ENCODE results near the gene PRDM13.

PRDM13 gene

DNA sequence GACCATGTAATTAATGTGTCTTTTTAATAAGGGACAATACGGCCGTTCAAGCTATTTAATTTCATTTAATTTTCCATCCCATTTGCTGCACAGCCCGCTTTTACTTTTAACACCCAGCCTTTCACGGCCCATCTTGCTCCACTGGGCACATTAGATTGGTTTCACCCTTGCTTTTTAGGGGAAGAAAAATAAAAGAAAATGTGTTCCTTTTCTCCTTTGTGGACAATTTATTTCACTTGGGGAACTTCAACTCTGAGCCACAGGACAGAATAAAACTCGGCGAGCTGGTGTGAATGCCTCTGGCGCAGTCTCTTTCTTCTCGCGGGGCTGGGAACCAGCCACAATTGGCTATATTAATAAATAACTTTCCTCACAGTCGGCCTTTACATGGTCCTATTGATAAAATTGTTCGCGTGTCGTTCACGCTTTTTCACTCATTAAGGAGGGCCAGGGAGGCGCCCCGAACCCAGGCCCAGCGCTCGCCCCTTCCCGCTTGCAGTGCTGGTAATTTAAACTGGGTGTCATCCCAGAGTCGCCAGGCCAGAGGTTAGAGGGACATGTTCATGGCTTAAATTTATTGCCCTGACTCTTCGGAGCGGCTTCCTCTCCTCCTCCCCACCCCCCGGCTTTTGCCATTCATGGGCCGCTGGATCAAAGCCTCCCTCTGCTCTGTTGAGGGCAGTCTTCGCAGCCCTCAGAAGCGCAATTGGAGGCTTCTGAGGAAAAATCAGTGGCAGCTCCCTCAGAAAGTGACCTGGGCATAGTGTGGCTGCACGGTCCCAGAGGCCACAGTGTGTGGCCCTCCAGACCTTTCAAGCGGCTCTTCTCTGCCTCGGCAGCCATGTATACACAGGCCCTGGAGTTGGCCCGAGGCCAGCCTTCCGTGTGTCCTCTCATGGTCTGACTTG is 2.2 kb upstream of the PRDM13 start:
- no peak overlapping the region for H3K4me3 ChIP-seq (ENCODE audit: control insufficient read depth, low read depth, low read length)
- TF ChIP-seq, protein P1, sequence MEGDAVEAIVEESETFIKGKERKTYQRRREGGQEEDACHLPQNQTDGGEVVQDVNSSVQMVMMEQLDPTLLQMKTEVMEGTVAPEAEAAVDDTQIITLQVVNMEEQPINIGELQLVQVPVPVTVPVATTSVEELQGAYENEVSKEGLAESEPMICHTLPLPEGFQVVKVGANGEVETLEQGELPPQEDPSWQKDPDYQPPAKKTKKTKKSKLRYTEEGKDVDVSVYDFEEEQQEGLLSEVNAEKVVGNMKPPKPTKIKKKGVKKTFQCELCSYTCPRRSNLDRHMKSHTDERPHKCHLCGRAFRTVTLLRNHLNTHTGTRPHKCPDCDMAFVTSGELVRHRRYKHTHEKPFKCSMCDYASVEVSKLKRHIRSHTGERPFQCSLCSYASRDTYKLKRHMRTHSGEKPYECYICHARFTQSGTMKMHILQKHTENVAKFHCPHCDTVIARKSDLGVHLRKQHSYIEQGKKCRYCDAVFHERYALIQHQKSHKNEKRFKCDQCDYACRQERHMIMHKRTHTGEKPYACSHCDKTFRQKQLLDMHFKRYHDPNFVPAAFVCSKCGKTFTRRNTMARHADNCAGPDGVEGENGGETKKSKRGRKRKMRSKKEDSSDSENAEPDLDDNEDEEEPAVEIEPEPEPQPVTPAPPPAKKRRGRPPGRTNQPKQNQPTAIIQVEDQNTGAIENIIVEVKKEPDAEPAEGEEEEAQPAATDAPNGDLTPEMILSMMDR (conservative IDR thresholded peaks at IDR 0.05; ENCODE audit: control insufficient read depth, insufficient read depth, low read depth, low read length): no peak
- no peak for DNase-seq (ENCODE audit: low read depth)

DNA sequence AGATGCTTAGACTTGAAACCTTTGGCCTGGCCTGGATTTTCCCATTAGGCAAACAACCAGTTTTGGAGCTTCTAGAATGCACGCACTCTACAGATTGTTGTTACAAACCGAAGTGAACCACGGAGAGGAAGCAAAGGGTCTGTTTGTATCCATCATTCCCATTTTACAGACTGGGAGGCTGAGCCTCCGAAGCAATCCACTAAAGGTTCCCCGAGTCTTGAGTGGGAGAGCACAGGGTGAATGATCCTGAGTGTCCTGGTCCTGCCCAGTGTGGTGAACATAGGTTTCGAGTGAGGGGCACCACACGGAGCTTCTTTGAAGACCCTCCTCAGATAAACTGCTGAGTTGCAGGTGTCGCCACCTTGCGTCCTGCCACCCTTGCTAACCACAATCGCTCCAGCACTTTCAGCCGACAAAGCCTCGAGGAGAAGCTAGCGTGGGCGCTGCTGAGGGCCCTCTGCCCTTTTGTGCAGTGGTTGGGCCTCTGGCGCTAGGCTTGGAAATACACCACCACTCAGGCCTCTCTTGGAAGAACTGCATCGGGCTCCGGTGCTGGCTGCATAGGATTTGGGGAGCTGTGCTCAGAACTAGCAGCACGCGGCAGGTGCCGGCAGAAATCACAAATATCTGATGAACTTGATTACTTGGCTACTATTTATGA is 1.4 kb upstream of the PRDM13 start:
- TF ChIP-seq, protein P1 (conservative IDR thresholded peaks at IDR 0.05; ENCODE audit: control insufficient read depth, insufficient read depth, low read depth, low read length): no peak
- no peak for DNase-seq (ENCODE audit: low read depth)
- no peak overlapping the region for H3K4me3 ChIP-seq (ENCODE audit: control insufficient read depth, low read depth, low read length)

DNA sequence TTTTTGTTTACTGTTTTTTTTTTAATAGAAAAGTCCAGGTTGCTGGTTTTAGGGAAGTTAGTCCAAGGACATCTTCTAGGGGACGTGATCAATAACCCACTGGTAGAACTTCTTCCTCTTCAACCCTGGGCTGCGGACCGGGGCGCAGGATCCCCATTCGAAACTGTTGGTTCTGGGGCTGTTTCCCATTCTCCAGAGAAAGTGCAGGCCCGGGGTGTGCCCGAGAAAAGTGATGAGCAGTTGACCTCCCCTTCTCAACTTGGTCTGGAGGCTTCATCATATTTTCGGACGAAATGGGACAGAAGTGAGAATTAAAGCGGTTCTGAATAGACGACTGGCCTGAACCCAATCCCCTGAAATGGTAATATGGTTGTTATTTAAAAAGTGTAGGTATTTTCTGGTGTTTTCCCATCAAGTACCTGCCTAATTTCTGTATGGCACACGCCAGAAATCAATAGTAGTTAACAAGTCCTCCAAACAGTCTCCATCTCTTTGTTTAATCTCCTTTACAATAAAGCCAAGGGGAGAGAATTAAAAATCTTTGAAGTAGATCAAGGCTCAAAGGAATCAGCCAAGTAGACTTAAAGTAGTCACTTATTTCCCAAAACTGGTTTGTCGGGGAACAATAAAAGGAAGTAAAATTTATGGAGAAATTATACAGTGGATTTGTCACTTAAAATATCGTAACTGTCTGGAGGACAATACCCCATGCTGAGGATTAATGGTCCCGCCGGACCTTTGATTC is 550 bp upstream of the PRDM13 start:
- TF ChIP-seq, protein P1 (conservative IDR thresholded peaks at IDR 0.05; ENCODE audit: control insufficient read depth, insufficient read depth, low read depth, low read length): no peak
- no peak for DNase-seq (ENCODE audit: low read depth)
- H3K4me3 ChIP-seq (ENCODE audit: control insufficient read depth, low read depth, low read length): no peak overlapping the region

DNA sequence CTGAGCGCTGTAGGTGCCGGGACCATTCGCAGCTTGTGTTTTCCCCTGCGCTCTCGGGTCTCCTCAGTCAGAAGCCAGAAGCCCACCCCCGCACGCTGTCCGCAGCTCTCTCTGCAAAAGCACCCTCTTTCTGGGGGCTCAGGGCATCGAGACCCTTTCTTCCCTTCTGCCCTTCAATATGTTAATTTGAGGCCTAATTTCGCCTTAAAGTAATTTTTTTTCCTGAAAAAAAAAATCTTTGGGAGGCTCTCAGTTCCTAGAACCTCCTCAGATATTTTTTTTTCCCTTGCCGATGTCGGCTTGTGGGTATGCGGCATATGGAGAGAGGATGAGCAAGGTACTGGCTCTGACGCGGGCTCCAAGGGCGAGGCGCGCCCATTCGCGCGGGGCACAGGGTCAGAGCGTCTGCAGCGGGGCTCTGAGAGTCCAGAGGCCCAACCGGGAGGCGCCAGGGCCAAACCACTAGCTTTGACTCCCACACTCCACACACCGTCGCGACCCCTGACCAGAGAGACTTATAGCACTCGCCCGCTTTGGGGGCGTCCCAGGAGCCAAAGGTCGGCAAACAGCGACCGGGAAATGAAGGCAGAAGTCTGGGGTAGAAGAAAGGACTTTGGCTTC is 893 bp downstream of the PRDM13 start:
- no peak for DNase-seq (ENCODE audit: low read depth)
- TF ChIP-seq, protein P1 (conservative IDR thresholded peaks at IDR 0.05; ENCODE audit: control insufficient read depth, insufficient read depth, low read depth, low read length): no peak
- H3K4me3 ChIP-seq (ENCODE audit: control insufficient read depth, low read depth, low read length): no peak overlapping the region

DNA sequence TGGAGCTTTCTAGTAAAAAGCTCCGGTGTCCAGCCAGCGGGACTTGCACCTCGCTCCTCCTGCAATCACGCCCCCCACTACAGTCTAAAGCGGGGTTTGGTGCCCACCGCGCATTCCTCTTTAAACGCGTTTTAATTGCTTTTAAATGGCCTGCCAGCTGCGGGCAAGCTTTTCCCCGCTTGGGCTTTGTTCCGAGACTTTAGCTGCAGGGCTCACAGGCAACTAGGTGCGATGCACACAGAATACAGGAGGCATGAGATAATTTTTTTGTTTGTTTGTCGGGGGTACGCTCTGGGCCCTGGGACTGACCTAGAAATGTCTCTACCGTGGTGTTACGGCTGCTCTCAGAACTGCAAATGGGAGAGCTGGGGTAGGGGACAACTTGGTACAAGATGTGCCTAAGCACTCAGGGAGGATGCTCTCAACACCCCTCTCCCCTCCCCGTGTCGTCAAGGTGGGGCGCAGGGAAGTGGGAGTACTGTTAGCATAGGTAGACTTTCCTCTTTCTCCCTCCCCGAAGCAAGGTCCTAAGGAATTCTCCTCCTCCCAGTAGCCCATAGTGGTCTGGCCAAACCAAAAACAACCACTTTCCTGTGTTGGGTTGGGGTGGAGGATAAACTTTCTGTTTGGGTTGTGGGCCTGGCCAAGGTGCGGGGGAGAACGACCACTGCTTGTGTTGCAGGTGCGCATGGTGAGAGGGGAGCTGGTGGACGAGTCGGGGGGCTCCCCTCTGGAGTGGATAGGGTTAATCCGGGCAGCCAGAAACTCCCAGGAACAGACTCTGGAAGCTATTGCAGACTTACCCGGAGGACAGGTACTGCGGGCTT is 1.6 kb downstream of the PRDM13 start:
- TF ChIP-seq, protein P1 (conservative IDR thresholded peaks at IDR 0.05; ENCODE audit: control insufficient read depth, insufficient read depth, low read depth, low read length): no peak
- no peak overlapping the region for H3K4me3 ChIP-seq (ENCODE audit: control insufficient read depth, low read depth, low read length)
- DNase-seq (ENCODE audit: low read depth): no peak
